Measurements from ENCODE around the gene AXL. TPM values are rescaled to one million over a fixed set of nuclear protein-coding genes. Genes with fewer than 3 reads are reported as not detected.

The AXL gene
- total and polyA plus RNA-seq, 2 of the 8 experiments (the other 6 are each of a cell fraction or from before 2014, with no cell fraction given) = 35.3 to 51.0 TPM

- peaks cover 2% of the 10 kb centered on the region; the same call in 1 of the 2 replicates for H3K79me1 ChIP-seq (ENCODE audit: low read depth, low read length)
- H3K27me3 ChIP-seq (replicated peaks in 1 of 4; ENCODE audit: control insufficient read depth in 3 of 4, extremely low read depth in 1 of 4, insufficient read depth in 3 of 4, low read length in 3 of 4) = no peaks in the 10 kb centered on the region
- H4K5ac ChIP-seq (ENCODE audit: insufficient read length, low read depth, low read length) = no peak overlapping the region
- H2AK5ac ChIP-seq (ENCODE audit: low read depth, low read length) = no peak overlapping the region
- no peak overlapping the region for H2BK12ac ChIP-seq (ENCODE audit: low read depth, low read length)
- H3K9ac ChIP-seq (replicated peaks in 1 of 4; ENCODE audit: extremely low read depth in 1 of 4, low read depth in 3 of 4, low read length in 3 of 4) = no peak overlapping the region
- H3K23me2 ChIP-seq (ENCODE audit: low read depth, low read length) = no peaks in the 10 kb centered on the region
- FAIRE-seq (no peak), DNase-seq (ENCODE audit: low read depth in 1 of 2, low spot score in 2 of 2) (no peak)
- no peak overlapping the region for H4K91ac ChIP-seq (replicated peaks; ENCODE audit: insufficient read length, low read length)
- H3K9me3 ChIP-seq (ENCODE audit: insufficient read depth in 2 of 2, low read depth in 1 of 2, low read length in 1 of 2) = no peaks in the 10 kb centered on the region
- no peak overlapping the region for H2BK120ac ChIP-seq (replicated peaks; ENCODE audit: low read depth, low read length)
- H3K4me2 ChIP-seq (ENCODE audit: insufficient read depth in 1 of 2, low read depth in 2 of 2, low read length in 2 of 2) = no peak overlapping the region
- H3K27ac ChIP-seq (ENCODE audit: low read depth, low read length) = no peak overlapping the region
- no peak overlapping the region for H3K56ac ChIP-seq (replicated peaks; ENCODE audit: insufficient read length, low read depth, low read length)
- H2BK5ac ChIP-seq (ENCODE audit: low read depth, low read length) = no peak overlapping the region
- no peak overlapping the region for H3K18ac ChIP-seq (ENCODE audit: extremely low read depth, low read length)
- no peak overlapping the region for H3K4me3 ChIP-seq (ENCODE audit: extremely low read depth in 1 of 4, insufficient read depth in 2 of 4, low read depth in 3 of 4, low read length in 4 of 4)
- H3K36me3 ChIP-seq (ENCODE audit: control insufficient read depth in 2 of 4, insufficient read depth in 4 of 4, low read length in 3 of 4) = peaks cover 69 to 98% (median 95%) of the 10 kb centered on the region in 4 experiments
- 97% methylated on average over 10 of the region's 10 CpGs; no CpG with 5 or more reads in 1 of the 2 experiments for WGBS, 2 experiments (ENCODE audit: extremely low coverage in 1 of 2, insufficient coverage in 1 of 2, insufficient read length in 1 of 2, insufficient replicate concordance in 2 of 2, low coverage in 1 of 2, low lambda C conversion rate in 2 of 2, missing lambda C conversion rate in 1 of 2)
- ChIA-PET CTCF (ENCODE audit: partially characterized antibody) (interaction anchor here (0.9 to 7.8 kb wide), 6 partner anchors 7 to 36 kb away, joined by 3 to 63 read pairs (median 3); no protein-coding TSS in a partner anchor), POLR2A (ENCODE audit: partially characterized antibody) (interaction anchor here (0.5 to 38.6 kb wide), 5 partner anchors 4 to 1436 kb away, joined by 3 to 579 read pairs (median 4); partner anchors contain the start of genes CCDC97 and HNRNPUL1)
- peaks cover 15 to 26% of the 10 kb centered on the region in 2 experiments for H4K20me1 ChIP-seq (replicated peaks in 1 of 2; ENCODE audit: control insufficient read depth in 1 of 2, insufficient read depth in 2 of 2, low read length in 2 of 2)
- no peak overlapping the region for H4K8ac ChIP-seq (ENCODE audit: extremely low read depth, insufficient read depth, low read length)
- H3K79me2 ChIP-seq (ENCODE audit: control insufficient read depth in 1 of 2, insufficient read depth in 2 of 2, low read length in 2 of 2) = no peaks in the 10 kb centered on the region
- no peak overlapping the region for H2BK15ac ChIP-seq (ENCODE audit: low read length)
- H3K23ac ChIP-seq (ENCODE audit: insufficient read length) = no peak overlapping the region
- no peak overlapping the region for H3K4ac ChIP-seq (replicated peaks; ENCODE audit: insufficient read length, low read depth, low read length)
- H3K4me1 ChIP-seq (replicated peaks in 1 of 4; ENCODE audit: control insufficient read depth in 3 of 4, insufficient read depth in 4 of 4, low read length in 3 of 4) = no peaks in the 10 kb centered on the region
- H2BK20ac ChIP-seq (ENCODE audit: low read length) = no peak overlapping the region
- H3K14ac ChIP-seq (ENCODE audit: insufficient read length) = no peak overlapping the region
- no peak overlapping the region for H2AFZ ChIP-seq (ENCODE audit: low read length)
- no peak for TF ChIP-seq SP2 (IDR thresholded peaks at IDR 0.05; ENCODE audit: low read length)
- TF ChIP-seq NANOG (IDR thresholded peaks at IDR 0.05; ENCODE audit: insufficient read depth, low read depth, low read length, poor library complexity, severe bottlenecking) = no peak
Observed at GRCh38 chr19:41299046-41299754, 80.2 kb downstream of the AXL start.

Measured in H1 (cell line).